Head of caudate nucleus (tissue), 42 donors: ENCODE data around the gene CCDC127.
"Not testable (repeated sequence)": the region's sequence is repeated elsewhere in the genome, so short reads cannot be mapped to it uniquely, and the experiment has no call there.

Source experiments
- DNase-seq, 42 donors: peaks; one replicate each; pipeline versions ENCODE4 v3.0.0 to v3.0.0-alpha.2; 2020 to 2021; ENCODE audit warnings: mixed read lengths in 7 of 42
- intact Hi-C: fragments of 100-400 bp; cut with DNase I; formaldehyde crosslinking; loops from one replicate; pipeline ENCODE4 v1.15.0; 2022

Gene CCDC127

DNA sequence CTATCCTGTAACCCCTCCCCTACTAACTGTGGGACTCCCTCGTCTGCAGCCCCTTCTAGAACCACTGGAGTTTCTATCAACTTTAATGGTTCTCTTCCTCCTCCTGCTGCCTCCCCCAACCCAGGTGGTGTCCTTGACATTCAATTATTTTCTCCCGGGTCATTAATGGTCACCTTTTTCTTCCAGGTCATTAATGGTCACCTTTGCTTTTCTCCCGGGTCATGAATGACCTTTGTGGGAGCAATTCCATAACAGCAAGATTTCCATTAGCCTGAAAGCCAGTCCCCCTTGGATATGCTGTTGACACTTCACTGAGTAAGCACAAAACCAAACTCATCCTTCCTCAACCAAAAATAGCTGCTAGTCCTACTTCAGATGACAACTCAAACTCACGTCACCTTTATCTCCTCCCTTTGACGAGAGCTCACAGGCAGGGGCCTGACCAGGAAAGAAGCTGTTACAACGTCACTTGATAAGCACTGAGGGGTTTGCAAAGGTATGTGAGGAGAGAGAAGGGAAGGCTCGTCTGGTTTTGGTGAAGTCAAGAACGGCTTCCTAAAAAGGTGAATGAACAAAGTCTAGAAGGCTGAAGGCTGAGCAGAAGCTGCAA, 10.9 kb downstream of the CCDC127 start:
- intact Hi-C loops: no loop called here
- peak in 2 of 42 donors; percentile 15 to 34 for DNase-seq

GRCh38 chr5:206406-206805, 11.5 kb downstream of the CCDC127 start:
- DNase-seq: peak in 3 of 42 donors; percentile 3 to 36 (median 12)

DNA sequence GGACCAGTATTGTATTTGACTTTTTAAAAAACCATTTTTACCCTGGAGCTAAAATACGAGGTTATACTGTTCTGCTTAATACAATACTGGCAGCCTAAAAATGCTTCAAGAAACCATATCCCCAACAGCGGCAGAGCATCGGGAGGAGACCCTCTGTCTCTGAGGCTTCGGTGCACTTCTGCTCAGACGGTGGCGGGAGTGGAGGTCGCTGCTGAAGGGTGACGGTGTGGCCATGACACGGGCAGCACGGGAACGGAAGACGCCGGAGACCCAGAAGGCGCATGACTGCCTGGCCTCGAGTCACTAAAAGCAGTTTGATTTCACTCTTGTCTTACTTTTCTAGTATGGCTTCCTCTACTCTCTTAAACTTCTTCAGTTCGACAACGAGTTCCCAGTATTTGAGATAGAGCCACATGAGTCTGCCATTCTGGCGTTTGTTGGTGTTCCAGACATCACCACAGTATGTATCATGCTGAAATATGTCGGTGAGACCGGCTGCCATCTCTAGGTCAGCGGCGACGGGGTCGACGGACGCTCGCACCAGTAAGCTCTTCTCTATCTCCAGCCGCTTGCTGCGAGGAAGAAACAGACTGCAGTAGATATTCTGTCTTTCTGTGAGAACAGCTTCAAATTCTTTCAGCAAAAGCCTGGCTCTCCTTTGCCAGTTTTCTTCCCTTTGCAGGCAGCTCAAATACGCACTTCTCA, 12.8 kb downstream of the CCDC127 start:
- intact Hi-C loops: no loop called here
- peak in 1 of 42 donors; percentile 30 for DNase-seq

More at GRCh38 chr5:206406-206805, 11.5 kb downstream of the CCDC127 start:
- intact Hi-C loops: no loop called here

DNA sequence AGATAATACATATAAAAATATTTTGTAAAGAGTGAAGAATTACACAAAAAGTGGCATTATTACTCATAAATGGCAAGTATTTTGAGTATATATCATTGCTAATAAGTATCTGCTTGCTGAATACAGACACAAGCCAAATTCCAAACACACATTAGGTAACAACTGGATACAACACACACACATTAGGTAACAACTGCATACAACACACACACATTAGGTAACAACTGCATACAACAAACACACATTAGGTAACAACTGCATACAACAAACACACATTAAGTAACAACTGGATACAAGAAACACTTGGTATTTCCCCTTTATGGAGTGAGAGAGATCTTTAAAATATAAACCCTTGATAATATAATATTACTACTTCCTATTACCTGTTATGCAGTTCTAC, 13.5 kb downstream of the CCDC127 start:
- intact Hi-C loops: no loop called here
- DNase-seq: no peak

DNA sequence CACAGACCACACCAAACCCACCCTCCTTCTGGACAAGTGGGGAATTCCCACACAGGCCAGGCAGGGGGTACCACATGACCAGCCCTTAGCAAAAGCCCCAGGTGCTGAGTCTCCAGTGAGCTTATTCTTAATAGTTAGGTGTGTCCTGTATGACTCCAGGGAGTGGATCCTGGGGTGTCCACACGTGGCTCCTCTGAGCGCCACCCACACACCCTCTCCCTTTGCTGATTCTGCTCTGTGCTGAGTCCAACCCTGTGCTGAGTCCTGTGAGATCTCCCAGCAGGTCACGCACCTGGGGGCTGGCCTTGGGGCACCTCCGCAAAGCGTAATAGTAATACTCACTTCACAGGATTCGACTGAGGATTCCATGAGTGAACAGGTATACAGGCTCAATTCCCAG, 14.0 kb downstream of the CCDC127 start:
- peak in 2 of 42 donors; percentile 5 for DNase-seq

GRCh38 chr5:203246-203930, 14.6 kb downstream of the CCDC127 start:
- peak in 2 of 42 donors; percentile 13 to 27 for DNase-seq
- intact Hi-C loops: no loop called here

More for the DNA sequence above, 14.0 kb downstream of the CCDC127 start:
- intact Hi-C loops: no loop called here

DNA sequence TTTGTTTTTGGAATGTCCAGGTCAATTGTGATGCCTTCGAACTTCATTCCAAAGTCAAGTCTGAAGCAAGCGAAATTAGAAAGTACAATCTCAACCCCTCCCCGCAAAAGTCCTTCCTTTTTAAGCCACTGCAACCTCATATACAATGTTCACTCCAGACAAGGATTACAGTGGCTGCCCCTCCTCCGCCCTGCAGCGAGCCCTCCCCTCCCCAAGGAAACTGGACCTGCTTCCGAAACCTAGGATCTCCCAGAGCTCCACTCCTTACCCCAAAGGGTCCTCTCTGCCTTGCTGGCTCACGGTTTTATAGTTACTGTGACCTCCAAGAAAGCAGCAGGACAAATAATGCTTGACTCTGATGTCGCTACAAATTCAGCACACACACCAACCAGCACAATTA, 16.3 kb downstream of the CCDC127 start:
- intact Hi-C loops: no loop called here
- DNase-seq: peak in 1 of 42 donors; percentile 15

DNA sequence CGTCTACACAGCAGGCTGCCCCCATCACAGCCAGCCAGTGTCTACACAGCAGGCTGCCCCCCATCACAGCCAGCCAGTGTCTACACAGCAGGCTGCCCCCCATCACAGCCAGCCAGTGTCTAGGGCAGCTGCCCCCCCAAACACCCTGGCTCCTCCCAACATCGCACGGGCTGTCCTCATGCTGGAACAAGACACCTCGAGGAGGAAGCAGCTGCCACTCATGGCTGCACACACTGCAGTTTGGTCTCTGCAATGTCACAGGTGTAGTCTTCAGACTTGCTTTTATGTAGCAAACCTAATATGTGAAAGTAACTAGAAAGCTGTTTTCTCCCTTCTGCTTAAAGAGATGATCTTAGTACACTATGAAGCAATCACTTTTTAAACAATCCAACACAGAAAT, 17.0 kb downstream of the CCDC127 start:
- DNase-seq: peak in 1 of 42 donors; percentile 7
- intact Hi-C loops: no loop called here

- intact Hi-C loops: no loop called here
- DNase-seq: peak in 3 of 42 donors; percentile 4 to 29 (median 10)
Observed at GRCh38 chr5:199950-200645, 17.9 kb downstream of the CCDC127 start.

- DNase-seq: peak in 2 of 42 donors; percentile 9 to 28
Observed at GRCh38 chr5:199197-199949, 18.6 kb downstream of the CCDC127 start.

DNA sequence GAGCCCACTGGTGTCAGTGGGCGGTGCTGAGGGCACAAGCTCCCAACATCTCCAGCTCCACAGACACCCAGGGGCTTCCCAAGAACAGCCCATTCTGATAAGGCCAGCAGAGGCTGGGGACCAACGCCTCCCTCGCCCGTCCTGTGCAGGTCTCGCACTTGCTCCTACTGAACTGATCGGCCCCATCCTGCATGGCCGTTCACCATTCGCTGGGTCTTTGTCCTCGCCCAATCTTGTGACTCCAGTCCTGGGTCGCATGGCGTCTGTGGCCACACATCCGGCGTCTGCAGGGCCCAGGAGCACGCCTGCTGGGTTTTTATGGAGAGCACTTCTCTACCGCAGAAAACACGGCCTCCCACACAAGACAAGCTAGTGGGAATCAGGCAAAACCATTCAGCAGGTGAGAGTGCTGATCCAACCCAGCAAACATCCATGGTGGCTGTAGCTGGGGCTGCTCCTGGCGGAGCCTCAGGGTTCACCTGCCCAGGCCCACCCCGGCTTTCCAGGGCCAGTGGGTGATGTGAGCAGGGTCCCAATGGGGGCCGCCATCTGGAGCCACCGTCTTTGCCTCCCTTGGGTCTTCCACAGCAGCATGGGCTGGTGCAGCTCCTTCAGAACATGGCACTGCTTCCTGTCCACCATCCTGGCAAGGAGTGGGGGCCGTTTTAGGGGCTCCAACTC, 19.3 kb downstream of the CCDC127 start:
- intact Hi-C loops: no loop called here
- peak in 3 of 42 donors; percentile 5 to 32 (median 13) for DNase-seq

More at GRCh38 chr5:199197-199949, 18.6 kb downstream of the CCDC127 start:
- intact Hi-C loops: no loop called here

- intact Hi-C loops: no loop called here
- DNase-seq: peak in 2 of 42 donors; percentile 4 to 10
Observed at GRCh38 chr5:197892-198489, 20.0 kb downstream of the CCDC127 start.

GRCh38 chr5:197031-197430, 20.9 kb downstream of the CCDC127 start:
- intact Hi-C loops: not testable (repeated sequence)
- peak in 16 of 42 donors; percentile 11 to 66 (median 37) for DNase-seq

DNA sequence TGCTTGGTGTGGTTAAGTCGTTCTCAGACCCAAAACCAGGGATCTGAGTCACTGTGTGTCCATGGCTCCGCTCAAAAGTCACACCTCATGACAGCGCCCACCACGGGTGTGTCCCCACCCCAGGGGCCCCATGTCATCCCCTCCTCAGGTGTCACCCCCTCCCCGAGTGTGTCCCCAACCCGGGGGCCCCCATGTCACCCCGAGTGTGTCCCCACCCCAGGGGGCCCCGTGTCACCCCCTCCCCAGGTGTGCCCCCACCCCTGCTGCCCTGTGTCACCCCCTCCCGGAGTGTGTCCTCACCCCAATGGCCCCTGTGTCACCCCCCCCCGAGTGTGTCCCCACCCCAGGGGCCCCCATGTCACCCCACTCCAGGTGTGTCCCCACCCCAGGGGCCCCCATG, 21.6 kb downstream of the CCDC127 start:
- DNase-seq: peak in 2 of 42 donors; percentile 11 to 22
- intact Hi-C loops: no loop called here

- intact Hi-C loops: no loop called here
- peak in 2 of 42 donors; percentile 16 to 17 for DNase-seq
Observed at GRCh38 chr5:195401-196160, 22.4 kb downstream of the CCDC127 start.

- intact Hi-C loops: no loop called here
- peak in 4 of 42 donors; percentile 4 to 26 (median 20) for DNase-seq
Observed at GRCh38 chr5:194603-195209, 23.2 kb downstream of the CCDC127 start.
